Stimulated activated CD4-positive, alpha-beta T cell treated with anti-CD3 and anti-CD28 coated beads, Interleukin-1b, Interleukin-23, amount 100 ng/mL, for 4 hours (primary cell): Measurements from ENCODE around the gene SMIM45.

Experiments
- DNase-seq, 2 donors: peaks; one replicate each; pipeline ENCODE4 v3.0.0-alpha.2; 2020; ENCODE audit warnings: low read depth in 2 of 2

Gene SMIM45

GRCh38 chr22:42001121-42001520 lies 49.2 kb downstream of the SMIM45 start:
- DNase-seq: no peak

- no peak for DNase-seq
These were observed 49.8 kb downstream of the SMIM45 start for GRCh38 chr22:42001706-42002105.

GRCh38 chr22:42007922-42008321 lies 56.0 kb downstream of the SMIM45 start:
- no peak for DNase-seq
